IMR-90 (cell line): Measurements from ENCODE around the gene OSGIN1.

Source experiments
- CEBPB ChIP-seq: IDR thresholded peaks from 2 replicates; pipeline ENCODE4 v1.6.1; 2012; ENCODE audit warnings: low read depth, low read length, improper control_type of control experiment
- CHD1 ChIP-seq: IDR thresholded peaks from 2 replicates; pipeline ENCODE4 v1.6.1; 2012; ENCODE audit warnings: low read depth, low read length, improper control_type of control experiment
- CTCF ChIP-seq: conservative IDR thresholded peaks from 2 replicates; pipeline ENCODE4 v1.5.1; 2012; ENCODE audit warnings: mild to moderate bottlenecking, low read depth, low read length, improper control_type of control experiment
- ELK1 ChIP-seq: fragments of 150-350 bp; IDR thresholded peaks from 2 replicates; pipeline ENCODE4 v1.6.1; 2016; ENCODE audit warnings: low read depth, mild to moderate bottlenecking, low read length, moderate library complexity, borderline replicate concordance
- FOS ChIP-seq: fragments of 150-350 bp; IDR thresholded peaks from 2 replicates; pipeline ENCODE4 v1.6.1; 2016; ENCODE audit warnings: low read depth, low read length
- MAFK ChIP-seq: IDR thresholded peaks from 2 replicates; pipeline ENCODE4 v1.6.1; 2012; ENCODE audit warnings: low read depth, low read length, improper control_type of control experiment
- MXI1 ChIP-seq: IDR thresholded peaks from 2 replicates; pipeline ENCODE4 v1.6.1; 2012; ENCODE audit warnings: low read depth, mild to moderate bottlenecking, low read length, moderate library complexity, borderline replicate concordance
- NFE2L2 ChIP-seq: fragments of 150-350 bp; IDR thresholded peaks from 2 replicates; pipeline ENCODE4 v1.6.1; 2016; ENCODE audit warnings: low read depth, mild to moderate bottlenecking, low read length
- POLR2A ChIP-seq: IDR thresholded peaks from 2 replicates; pipeline ENCODE4 v1.6.1; 2012; ENCODE audit warnings: mild to moderate bottlenecking, low read depth, low read length
- RAD21 ChIP-seq: IDR thresholded peaks from 2 replicates; pipeline ENCODE4 v1.6.1; 2012; ENCODE audit warnings: low read length, improper control_type of control experiment
- RCOR1 ChIP-seq: IDR thresholded peaks from 2 replicates; pipeline ENCODE4 v1.6.1; 2012; ENCODE audit warnings: mild to moderate bottlenecking, low read length, improper control_type of control experiment; ENCODE audit not compliant: insufficient replicate concordance
- RFX5 ChIP-seq: IDR thresholded peaks from 2 replicates; pipeline ENCODE4 v1.8.0; 2012; ENCODE audit warnings: low read depth, mild to moderate bottlenecking, low read length, moderate library complexity
- SMC3 ChIP-seq: fragments of 150-350 bp; IDR thresholded peaks from 2 replicates; pipeline ENCODE4 v1.6.1; 2016; ENCODE audit warnings: low read depth, mild to moderate bottlenecking, antibody characterized with exemption, low read length, moderate library complexity
- USF2 ChIP-seq: fragments of 150-350 bp; IDR thresholded peaks from 2 replicates; pipeline ENCODE4 v1.6.1; 2017; ENCODE audit warnings: mild to moderate bottlenecking, antibody characterized with exemption, low read length, low read depth

GRCh38 chr16:83952587-83952939 is 477 bp upstream of the OSGIN1 start:
- TF ChIP-seq RAD21: no peak
- TF ChIP-seq CTCF: no peak
- TF ChIP-seq CEBPB: no peak
- no peak for TF ChIP-seq RFX5
- no peak for TF ChIP-seq POLR2A
- TF ChIP-seq MAFK: no peak
- TF ChIP-seq USF2: no peak
- no peak for TF ChIP-seq CHD1
- no peak for TF ChIP-seq ELK1
- TF ChIP-seq MXI1: no peak
- no peak for TF ChIP-seq RCOR1
- no peak for TF ChIP-seq FOS
- no peak for TF ChIP-seq NFE2L2
- TF ChIP-seq SMC3: no peak
